ENCODE data around the gene HDAC4. TPM values are rescaled to one million over a fixed set of nuclear protein-coding genes. Genes with fewer than 3 reads are reported as not detected.

The HDAC4 gene
- total RNA-seq, 1 experiment from 2014 or later, result 32.0 TPM

DNA sequence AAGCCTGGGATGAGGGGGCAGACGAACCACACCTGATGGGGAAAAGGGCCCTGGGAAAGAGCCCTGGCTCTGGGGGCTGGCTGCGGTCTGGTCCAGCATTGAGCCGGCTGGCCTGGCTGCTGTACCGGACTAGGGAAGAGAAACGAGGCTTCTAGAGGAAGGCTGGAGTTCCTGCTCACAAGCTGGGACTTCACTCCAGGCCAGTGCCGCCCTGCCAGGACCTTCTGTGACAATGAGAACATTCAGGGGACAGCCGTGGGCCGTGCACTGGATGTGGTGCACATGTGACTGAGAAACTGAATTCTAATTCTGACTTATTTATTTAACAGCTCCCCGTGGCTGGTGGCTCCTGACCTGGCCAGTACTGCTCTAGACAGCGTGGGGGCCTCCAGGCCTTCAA, 269.3 kb downstream of the HDAC4 start:
- Histone ChIP-seq H2BK20ac (ENCODE audit: low read depth, low read length, poor library complexity, severe bottlenecking) (no peak overlapping the region), H2BK120ac (ENCODE audit: low read depth, low read length, poor library complexity, severe bottlenecking) (no peak overlapping the region), H2AFZ (ENCODE audit: low read length) (no peak overlapping the region), H4K5ac (ENCODE audit: insufficient read length, low read depth, low read length) (no peak overlapping the region), H3K18ac (ENCODE audit: insufficient read length, low read depth, low read length) (no peak overlapping the region), H3K23ac (ENCODE audit: insufficient read length, low read depth, low read length) (no peak overlapping the region), H3K27me3 (ENCODE audit: insufficient read depth, low read length) (no peaks in the 10 kb centered on the region), H2BK5ac (ENCODE audit: insufficient read length, low read length) (no peak overlapping the region), H2BK12ac (ENCODE audit: insufficient read length, low read depth, low read length) (no peak overlapping the region), H3K14ac (ENCODE audit: insufficient read depth, low read length) (no peak overlapping the region; the same call in 1 of the 2 replicates), H4K8ac (replicated peaks; ENCODE audit: insufficient read length, low read depth, low read length) (no peak overlapping the region), H3K27ac (ENCODE audit: insufficient read length, low read depth, low read length) (no peak overlapping the region), H3K79me2 (ENCODE audit: insufficient read depth, low read length) (no peaks in the 10 kb centered on the region), H3T11ph (ENCODE audit: low read length) (no peak overlapping the region), H4K91ac (ENCODE audit: insufficient read length, low read depth, low read length) (no peak overlapping the region), H3K9me3 (ENCODE audit: control insufficient read depth, low read depth, low read length) (no peaks in the 10 kb centered on the region), H2AK5ac (ENCODE audit: insufficient read length, low read length) (no peak overlapping the region), H3K56ac (ENCODE audit: insufficient read length, low read depth, low read length) (no peak overlapping the region), H3K23me2 (ENCODE audit: insufficient read length, low read depth, low read length, poor library complexity, severe bottlenecking) (no peaks in the 10 kb centered on the region), H3K4me1 (ENCODE audit: insufficient read depth, low read length) (no peaks in the 10 kb centered on the region), H3K4me2 (ENCODE audit: insufficient read depth, insufficient read length, low read length) (no peak overlapping the region), H3K79me1 (ENCODE audit: insufficient read depth, low read depth, low read length, poor library complexity, severe bottlenecking) (no peaks in the 10 kb centered on the region), H3K4ac (ENCODE audit: low read depth, low read length) (no peak overlapping the region), H2BK15ac (ENCODE audit: low read depth, low read length) (no peak overlapping the region), H3K9ac (ENCODE audit: extremely low read depth, insufficient read length, low read length) (no peak overlapping the region), H4K20me1 (ENCODE audit: control insufficient read depth, insufficient read depth, insufficient read length) (no peaks in the 10 kb centered on the region)
- no peak for DNase-seq
- H3K36me3 Mint-ChIP-seq (ENCODE audit: insufficient read depth in 1 of 3, low read depth in 3 of 3), result peaks cover 19 to 39% (median 35%) of the 10 kb centered on the region in 3 experiments; a peak in 6 of 7 replicates
- no peaks in the 10 kb centered on the region for H3K9me3 Mint-ChIP-seq
- no peaks in the 10 kb centered on the region for H3K27me3 Mint-ChIP-seq (ENCODE audit: low read depth)
- no CpG with 5 or more reads among the region's 10 CpGs for WGBS (ENCODE audit: extremely low coverage, insufficient read length, low lambda C conversion rate)
- H3K27ac Mint-ChIP-seq, result peak overlapping the region in 1 of 3 experiments; percentile 68; a peak in 1 of 7 replicates
- no peak overlapping the region; a peak in 1 of 5 replicates for H3K4me3 Mint-ChIP-seq
- TF ChIP-seq, protein P1, sequence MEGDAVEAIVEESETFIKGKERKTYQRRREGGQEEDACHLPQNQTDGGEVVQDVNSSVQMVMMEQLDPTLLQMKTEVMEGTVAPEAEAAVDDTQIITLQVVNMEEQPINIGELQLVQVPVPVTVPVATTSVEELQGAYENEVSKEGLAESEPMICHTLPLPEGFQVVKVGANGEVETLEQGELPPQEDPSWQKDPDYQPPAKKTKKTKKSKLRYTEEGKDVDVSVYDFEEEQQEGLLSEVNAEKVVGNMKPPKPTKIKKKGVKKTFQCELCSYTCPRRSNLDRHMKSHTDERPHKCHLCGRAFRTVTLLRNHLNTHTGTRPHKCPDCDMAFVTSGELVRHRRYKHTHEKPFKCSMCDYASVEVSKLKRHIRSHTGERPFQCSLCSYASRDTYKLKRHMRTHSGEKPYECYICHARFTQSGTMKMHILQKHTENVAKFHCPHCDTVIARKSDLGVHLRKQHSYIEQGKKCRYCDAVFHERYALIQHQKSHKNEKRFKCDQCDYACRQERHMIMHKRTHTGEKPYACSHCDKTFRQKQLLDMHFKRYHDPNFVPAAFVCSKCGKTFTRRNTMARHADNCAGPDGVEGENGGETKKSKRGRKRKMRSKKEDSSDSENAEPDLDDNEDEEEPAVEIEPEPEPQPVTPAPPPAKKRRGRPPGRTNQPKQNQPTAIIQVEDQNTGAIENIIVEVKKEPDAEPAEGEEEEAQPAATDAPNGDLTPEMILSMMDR (conservative IDR thresholded peaks at IDR 0.05), result no peak
- no peaks in the 10 kb centered on the region for H3K4me1 Mint-ChIP-seq
